ENCODE results near the gene MT4.

DNA sequence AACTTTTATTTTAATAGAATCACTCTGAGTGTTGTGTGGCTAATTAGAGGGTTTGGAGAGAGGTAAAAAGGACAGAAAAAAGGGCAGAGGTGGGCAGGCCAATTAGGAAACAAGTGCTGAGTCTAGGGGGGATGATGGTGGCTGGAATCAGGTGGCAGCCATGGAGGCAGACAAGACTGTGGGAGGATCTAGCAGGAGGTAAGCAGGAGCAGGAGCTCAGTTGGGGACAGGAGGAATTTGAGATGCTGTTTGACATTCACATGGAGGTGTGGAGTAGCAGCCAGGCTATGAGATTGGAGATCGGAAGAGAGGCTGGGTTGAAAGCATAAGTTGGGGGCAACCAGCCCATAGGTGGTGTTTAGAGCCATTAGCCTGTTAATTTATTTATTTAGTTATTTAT, 3.7 kb upstream of the MT4 start:
- TF ChIP-seq, protein P1, sequence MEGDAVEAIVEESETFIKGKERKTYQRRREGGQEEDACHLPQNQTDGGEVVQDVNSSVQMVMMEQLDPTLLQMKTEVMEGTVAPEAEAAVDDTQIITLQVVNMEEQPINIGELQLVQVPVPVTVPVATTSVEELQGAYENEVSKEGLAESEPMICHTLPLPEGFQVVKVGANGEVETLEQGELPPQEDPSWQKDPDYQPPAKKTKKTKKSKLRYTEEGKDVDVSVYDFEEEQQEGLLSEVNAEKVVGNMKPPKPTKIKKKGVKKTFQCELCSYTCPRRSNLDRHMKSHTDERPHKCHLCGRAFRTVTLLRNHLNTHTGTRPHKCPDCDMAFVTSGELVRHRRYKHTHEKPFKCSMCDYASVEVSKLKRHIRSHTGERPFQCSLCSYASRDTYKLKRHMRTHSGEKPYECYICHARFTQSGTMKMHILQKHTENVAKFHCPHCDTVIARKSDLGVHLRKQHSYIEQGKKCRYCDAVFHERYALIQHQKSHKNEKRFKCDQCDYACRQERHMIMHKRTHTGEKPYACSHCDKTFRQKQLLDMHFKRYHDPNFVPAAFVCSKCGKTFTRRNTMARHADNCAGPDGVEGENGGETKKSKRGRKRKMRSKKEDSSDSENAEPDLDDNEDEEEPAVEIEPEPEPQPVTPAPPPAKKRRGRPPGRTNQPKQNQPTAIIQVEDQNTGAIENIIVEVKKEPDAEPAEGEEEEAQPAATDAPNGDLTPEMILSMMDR (conservative IDR thresholded peaks at IDR 0.05): no peak
- no peak for TF ChIP-seq EZH2 (IDR thresholded peaks at IDR 0.05; ENCODE audit: low read depth)
